ENCODE results near the gene LMBRD2. TPM values are rescaled to one million over a fixed set of nuclear protein-coding genes. Genes with fewer than 3 reads are reported as not detected.
"Not testable (repeated sequence)": the region's sequence is repeated elsewhere in the genome, so short reads cannot be mapped to it uniquely, and the experiment has no call there.

Gene LMBRD2
- 41.0 TPM for total RNA-seq

- DNase-seq: peak; percentile 100
Measured at GRCh38 chr5:36151434-36152323, at the start of gene LMBRD2, which contains the start of gene SKP2. LMBRD2 (minus strand) TSS chr5:36151887; CDS start chr5:36143349, 8,538 bp downstream. SKP2 (plus strand) TSS chr5:36152111; CDS start chr5:36152263, 152 bp downstream.

- DNase-seq: no peak
Measured at GRCh38 chr5:36200513-36200912, 48.8 kb upstream of the LMBRD2 start.

GRCh38 chr5:36199620-36200019 is 47.9 kb upstream of the LMBRD2 start:
- no peak for DNase-seq

- DNase-seq: not testable (repeated sequence)
Measured at GRCh38 chr5:36198783-36199182, 47.1 kb upstream of the LMBRD2 start.

- no peak for DNase-seq
Measured at GRCh38 chr5:36198281-36198680, 46.6 kb upstream of the LMBRD2 start.

GRCh38 chr5:36193746-36194145 is 42.1 kb upstream of the LMBRD2 start:
- no peak for DNase-seq

GRCh38 chr5:36184408-36184807 is 32.7 kb upstream of the LMBRD2 start:
- DNase-seq: not testable (repeated sequence)

GRCh38 chr5:36181774-36182173 is 30.1 kb upstream of the LMBRD2 start:
- no peak for DNase-seq

GRCh38 chr5:36180556-36181350 is 29.1 kb upstream of the LMBRD2 start:
- peak; percentile 50 for DNase-seq

GRCh38 chr5:36179950-36180349 is 28.3 kb upstream of the LMBRD2 start:
- DNase-seq: no peak

GRCh38 chr5:36178524-36178890 is 26.8 kb upstream of the LMBRD2 start:
- no peak for DNase-seq

GRCh38 chr5:36177715-36178523 is 26.2 kb upstream of the LMBRD2 start:
- DNase-seq: peak; percentile 60

GRCh38 chr5:36177154-36177553 is 25.5 kb upstream of the LMBRD2 start:
- no peak for DNase-seq

- no peak for DNase-seq
Measured at GRCh38 chr5:36175043-36175442, 23.4 kb upstream of the LMBRD2 start.

GRCh38 chr5:36174119-36174518 is 22.4 kb upstream of the LMBRD2 start:
- no peak for DNase-seq

- no peak for DNase-seq
Measured at GRCh38 chr5:36173426-36173825, 21.7 kb upstream of the LMBRD2 start.

- no peak for DNase-seq
Measured at GRCh38 chr5:36172599-36172998, 20.9 kb upstream of the LMBRD2 start.

GRCh38 chr5:36170832-36171424 is 19.2 kb upstream of the LMBRD2 start:
- DNase-seq: no peak

GRCh38 chr5:36168737-36169136 is 17.1 kb upstream of the LMBRD2 start:
- no peak for DNase-seq

- no peak for DNase-seq
Measured at GRCh38 chr5:36164461-36164860, 12.8 kb upstream of the LMBRD2 start.

- no peak for DNase-seq
Measured at GRCh38 chr5:36162810-36163486, 11.3 kb upstream of the LMBRD2 start.

Measured in tongue (tissue), 2 donors.